Keratinocyte (primary cell): Measurements from ENCODE around the gene SDK1.

ENCODE experiments used
- EZH2 ChIP-seq: IDR thresholded peaks from one replicate; pipeline ENCODE4 v1.6.1; 2012; ENCODE audit warnings: inconsistent platforms, mild to moderate bottlenecking, low read length, moderate library complexity
- TF ChIP-seq, protein P1 (sequence below), 3 experiments: IDR thresholded peaks in 1 of 3; conservative IDR thresholded peaks in 1 of 3; optimal IDR thresholded peaks in 1 of 3; 2 replicates in 2 of 3; 3 replicates in 1 of 3; pipeline versions ENCODE3 to v1.5.1; 2011; ENCODE audit warnings: low read length in 3 of 3, mild to moderate bottlenecking in 3 of 3, moderate library complexity in 2 of 3, control low read depth in 1 of 3, inconsistent platforms in 1 of 3; ENCODE audit not compliant: insufficient read depth in 2 of 3; ENCODE audit errors: extremely low read depth in 1 of 3

DNA sequence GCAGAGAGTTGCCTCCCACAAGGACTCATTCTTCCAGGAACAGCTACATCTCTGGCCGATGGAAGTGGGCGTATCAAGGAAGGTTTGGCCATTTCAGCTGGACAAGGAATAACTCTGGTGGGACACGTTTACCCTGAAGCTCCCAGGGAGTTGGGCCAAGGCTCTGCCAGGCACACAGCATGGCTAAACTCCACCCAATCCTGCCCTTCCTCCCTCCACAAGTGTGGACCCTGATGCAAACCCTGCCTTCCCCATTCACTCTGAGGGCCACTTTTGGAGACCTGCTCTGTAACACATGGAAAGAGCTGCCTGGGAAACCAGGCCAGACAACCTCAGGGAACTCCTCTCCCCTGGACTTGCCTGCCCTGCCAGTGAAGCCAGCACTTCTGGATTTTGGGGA lies 973.2 kb downstream of the SDK1 start:
- TF ChIP-seq, protein P1, sequence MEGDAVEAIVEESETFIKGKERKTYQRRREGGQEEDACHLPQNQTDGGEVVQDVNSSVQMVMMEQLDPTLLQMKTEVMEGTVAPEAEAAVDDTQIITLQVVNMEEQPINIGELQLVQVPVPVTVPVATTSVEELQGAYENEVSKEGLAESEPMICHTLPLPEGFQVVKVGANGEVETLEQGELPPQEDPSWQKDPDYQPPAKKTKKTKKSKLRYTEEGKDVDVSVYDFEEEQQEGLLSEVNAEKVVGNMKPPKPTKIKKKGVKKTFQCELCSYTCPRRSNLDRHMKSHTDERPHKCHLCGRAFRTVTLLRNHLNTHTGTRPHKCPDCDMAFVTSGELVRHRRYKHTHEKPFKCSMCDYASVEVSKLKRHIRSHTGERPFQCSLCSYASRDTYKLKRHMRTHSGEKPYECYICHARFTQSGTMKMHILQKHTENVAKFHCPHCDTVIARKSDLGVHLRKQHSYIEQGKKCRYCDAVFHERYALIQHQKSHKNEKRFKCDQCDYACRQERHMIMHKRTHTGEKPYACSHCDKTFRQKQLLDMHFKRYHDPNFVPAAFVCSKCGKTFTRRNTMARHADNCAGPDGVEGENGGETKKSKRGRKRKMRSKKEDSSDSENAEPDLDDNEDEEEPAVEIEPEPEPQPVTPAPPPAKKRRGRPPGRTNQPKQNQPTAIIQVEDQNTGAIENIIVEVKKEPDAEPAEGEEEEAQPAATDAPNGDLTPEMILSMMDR (optimal IDR thresholded peaks at IDR 0.05 in 1 of 3, IDR thresholded peaks at IDR 0.05 in 1 of 3, conservative IDR thresholded peaks at IDR 0.05 in 1 of 3; ENCODE audit: extremely low read depth in 1 of 3, insufficient read depth in 2 of 3, low read length in 3 of 3), result no peak
- no peak for TF ChIP-seq EZH2
